Effector memory CD8-positive, alpha-beta T cell (primary cell): Measurements from ENCODE around the gene TRIM62.
A peak's percentile ranks its signal among the peaks of the same experiment; 100 is the strongest.
"Not testable (repeated sequence)": the region's sequence is repeated elsewhere in the genome, so short reads cannot be mapped to it uniquely, and the experiment has no call there.

Experiments used
- ATAC-seq: fragments of 150-1000 bp; cut with Tn5 transposase; replicated peaks from 2 replicates; pipeline ENCODE4 v1.10.0; 2021; ENCODE audit warnings: mild to moderate bottlenecking, moderate library complexity
- DNase-seq, 3 experiments: peaks; one replicate each; pipeline ENCODE4 v3.0.0; 2021
- H3K27ac Mint-ChIP-seq, 2 donors: one replicate each; pipeline ENCODE4 v1.8.0; 2022; ENCODE audit warnings: mild to moderate bottlenecking in 2 of 2, mixed read lengths in 2 of 2, moderate library complexity in 2 of 2
- H3K27me3 Mint-ChIP-seq, 2 donors: one replicate each; pipeline ENCODE4 v1.8.0; 2022; ENCODE audit warnings: mixed read lengths in 2 of 2
- H3K36me3 Mint-ChIP-seq: one replicate; pipeline ENCODE4 v1.8.0; 2022; ENCODE audit warnings: mild to moderate bottlenecking, moderate library complexity, mixed read lengths; ENCODE audit not compliant: insufficient read depth
- H3K4me1 Mint-ChIP-seq, 2 donors: one replicate each; pipeline ENCODE4 v1.8.0; 2022; ENCODE audit warnings: low read depth in 2 of 2, mixed read lengths in 2 of 2
- H3K4me3 Mint-ChIP-seq, 2 donors: one replicate each; pipeline ENCODE4 v1.8.0; 2022; ENCODE audit warnings: mild to moderate bottlenecking in 2 of 2, mixed read lengths in 2 of 2, moderate library complexity in 2 of 2
- H3K9me3 Mint-ChIP-seq, 2 donors: one replicate each; pipeline ENCODE4 v1.8.0; 2022; ENCODE audit warnings: mixed read lengths in 2 of 2

TRIM62 gene

GRCh38 chr1:33147275-33147996 lies 34.4 kb downstream of the TRIM62 start:
- Mint-ChIP-seq H3K9me3 (no peaks in the 10 kb centered on the region), H3K4me1 (peaks cover 0 to 3% of the 10 kb centered on the region in 2 donors), H3K27ac (no peak overlapping the region), H3K27me3 (no peaks in the 10 kb centered on the region), H3K36me3 (peaks cover 30% of the 10 kb centered on the region), H3K4me3 (no peak overlapping the region)
- no peak for ATAC-seq
- DNase-seq, result no peak

- H3K36me3 Mint-ChIP-seq, result peaks cover 23% of the 10 kb centered on the region
- H3K4me1 Mint-ChIP-seq, result peaks cover 4 to 7% of the 10 kb centered on the region in 2 donors
- H3K27me3 Mint-ChIP-seq, result no peaks in the 10 kb centered on the region
- no peak overlapping the region for H3K4me3 Mint-ChIP-seq
- DNase-seq, result no peak
- no peaks in the 10 kb centered on the region for H3K9me3 Mint-ChIP-seq
- no peak for ATAC-seq
- H3K27ac Mint-ChIP-seq, result peak overlapping the region in 1 of 2 donors; percentile 66
Measured at GRCh38 chr1:33146003-33146402, 35.8 kb downstream of the TRIM62 start.

- ATAC-seq (no peak), DNase-seq (no peak)
- H3K36me3 Mint-ChIP-seq, result peaks cover 23% of the 10 kb centered on the region
- H3K4me3 Mint-ChIP-seq, result no peak overlapping the region
- no peaks in the 10 kb centered on the region for H3K9me3 Mint-ChIP-seq
- peaks cover 8 to 9% of the 10 kb centered on the region in 2 donors for H3K4me1 Mint-ChIP-seq
- no peaks in the 10 kb centered on the region for H3K27me3 Mint-ChIP-seq
- H3K27ac Mint-ChIP-seq, result peak overlapping the region in 1 of 2 donors; percentile 51
Measured at GRCh38 chr1:33143698-33144097, 38.1 kb downstream of the TRIM62 start.

GRCh38 chr1:33143176-33143575 lies 38.7 kb downstream of the TRIM62 start:
- no peaks in the 10 kb centered on the region for H3K27me3 Mint-ChIP-seq
- DNase-seq, result no peak
- no peak overlapping the region for H3K27ac Mint-ChIP-seq
- peaks cover 8 to 9% of the 10 kb centered on the region in 2 donors for H3K4me1 Mint-ChIP-seq
- no peak for ATAC-seq
- no peaks in the 10 kb centered on the region for H3K9me3 Mint-ChIP-seq
- H3K4me3 Mint-ChIP-seq, result no peak overlapping the region
- peaks cover 23% of the 10 kb centered on the region for H3K36me3 Mint-ChIP-seq

GRCh38 chr1:33142483-33143064 lies 39.3 kb downstream of the TRIM62 start:
- Mint-ChIP-seq H3K36me3 (peaks cover 23% of the 10 kb centered on the region), H3K27ac (peak overlapping the region in 1 of 2 donors; percentile 69), H3K27me3 (no peaks in the 10 kb centered on the region), H3K4me1 (peaks cover 12% of the 10 kb centered on the region in 2 donors), H3K9me3 (no peaks in the 10 kb centered on the region), H3K4me3 (no peak overlapping the region)
- no peak for DNase-seq
- ATAC-seq, result no peak

GRCh38 chr1:33141781-33142180 lies 40.1 kb downstream of the TRIM62 start:
- Mint-ChIP-seq H3K27ac (peak overlapping the region in 1 of 2 donors; percentile 69), H3K27me3 (no peaks in the 10 kb centered on the region), H3K4me3 (no peak overlapping the region), H3K36me3 (peaks cover 23% of the 10 kb centered on the region), H3K9me3 (no peaks in the 10 kb centered on the region), H3K4me1 (peaks cover 12% of the 10 kb centered on the region in 2 donors)
- ATAC-seq, result no peak
- no peak for DNase-seq

GRCh38 chr1:33141216-33141615 lies 40.6 kb downstream of the TRIM62 start:
- ATAC-seq (no peak), DNase-seq (no peak)
- Mint-ChIP-seq H3K9me3 (no peaks in the 10 kb centered on the region), H3K4me1 (peaks cover 12 to 14% of the 10 kb centered on the region in 2 donors), H3K4me3 (no peak overlapping the region), H3K27ac (peak overlapping the region; percentile 36 to 69), H3K36me3 (peaks cover 20% of the 10 kb centered on the region), H3K27me3 (no peaks in the 10 kb centered on the region)

GRCh38 chr1:33140153-33141149 lies 41.4 kb downstream of the TRIM62 start:
- no peaks in the 10 kb centered on the region for H3K9me3 Mint-ChIP-seq
- DNase-seq (no peak), ATAC-seq (no peak)
- peaks cover 18% of the 10 kb centered on the region for H3K36me3 Mint-ChIP-seq
- peaks cover 12 to 18% of the 10 kb centered on the region in 2 donors for H3K4me1 Mint-ChIP-seq
- no peaks in the 10 kb centered on the region for H3K27me3 Mint-ChIP-seq
- no peak overlapping the region for H3K4me3 Mint-ChIP-seq
- peak overlapping the region; percentile 36 to 82 for H3K27ac Mint-ChIP-seq

- Mint-ChIP-seq H3K27ac (no peak overlapping the region), H3K9me3 (no peaks in the 10 kb centered on the region), H3K27me3 (no peaks in the 10 kb centered on the region), H3K4me3 (no peak overlapping the region), H3K36me3 (no peaks in the 10 kb centered on the region), H3K4me1 (peaks cover 12 to 17% of the 10 kb centered on the region in 2 donors)
- peak in 1 of 3 experiments; percentile 12 for DNase-seq
- no peak for ATAC-seq
Measured at GRCh38 chr1:33137800-33138199, 44.0 kb downstream of the TRIM62 start.

- H3K4me1 Mint-ChIP-seq, result peaks cover 15 to 27% of the 10 kb centered on the region in 2 donors
- H3K4me3 Mint-ChIP-seq, ATAC-seq, H3K36me3 Mint-ChIP-seq, H3K9me3 Mint-ChIP-seq, H3K27me3 Mint-ChIP-seq, DNase-seq: not testable (repeated sequence)
- H3K27ac Mint-ChIP-seq, result peak overlapping the region in 1 of 2 donors; percentile 63
Measured at GRCh38 chr1:33136041-33136440, 45.8 kb downstream of the TRIM62 start.

GRCh38 chr1:33133478-33134105 lies 48.3 kb downstream of the TRIM62 start:
- H3K27me3 Mint-ChIP-seq, result no peaks in the 10 kb centered on the region
- DNase-seq, result no peak
- no peaks in the 10 kb centered on the region for H3K9me3 Mint-ChIP-seq
- peak overlapping the region in 1 of 2 donors; percentile 7 for H3K27ac Mint-ChIP-seq
- peaks cover 21 to 40% of the 10 kb centered on the region in 2 donors for H3K4me1 Mint-ChIP-seq
- no peaks in the 10 kb centered on the region for H3K36me3 Mint-ChIP-seq
- no peak overlapping the region for H3K4me3 Mint-ChIP-seq
- ATAC-seq, result no peak

- no peak for DNase-seq
- no peaks in the 10 kb centered on the region for H3K27me3 Mint-ChIP-seq
- H3K4me1 Mint-ChIP-seq, result peaks cover 21 to 40% of the 10 kb centered on the region in 2 donors
- no peaks in the 10 kb centered on the region for H3K9me3 Mint-ChIP-seq
- peaks cover 9% of the 10 kb centered on the region for H3K36me3 Mint-ChIP-seq
- no peak for ATAC-seq
- H3K27ac Mint-ChIP-seq, result peak overlapping the region in 1 of 2 donors; percentile 7
- no peak overlapping the region for H3K4me3 Mint-ChIP-seq
Measured at GRCh38 chr1:33132549-33132948, 49.3 kb downstream of the TRIM62 start.

GRCh38 chr1:33131191-33131590 lies 50.7 kb downstream of the TRIM62 start:
- ATAC-seq, result no peak
- Mint-ChIP-seq H3K27me3 (no peaks in the 10 kb centered on the region), H3K27ac (peak overlapping the region; percentile 25 to 75), H3K4me1 (peaks cover 27 to 45% of the 10 kb centered on the region in 2 donors), H3K36me3 (peaks cover 18% of the 10 kb centered on the region), H3K9me3 (no peaks in the 10 kb centered on the region), H3K4me3 (no peak overlapping the region)
- no peak for DNase-seq
